Stimulated activated CD4-positive, alpha-beta T cell treated with anti-CD3 and anti-CD28 coated beads, Interleukin-12 subunit alpha, Interleukin-12 subunit beta, amount 100 ng/mL, for 24 hours (primary cell): Measurements from ENCODE around the gene ZNF385B.

ENCODE experiments used
- DNase-seq, 2 experiments: peaks; one replicate each; pipeline ENCODE4 v3.0.0-alpha.2; 2020; ENCODE audit warnings: low read depth in 2 of 2

The ZNF385B gene

GRCh38 chr2:179745635-179746256 lies 115.7 kb downstream of the ZNF385B start:
- no peak for DNase-seq

- DNase-seq = no peak
Observed at GRCh38 chr2:179744401-179744800, 117.0 kb downstream of the ZNF385B start.

GRCh38 chr2:179741317-179741716 lies 120.1 kb downstream of the ZNF385B start:
- DNase-seq = no peak

GRCh38 chr2:179729966-179730365 lies 131.4 kb downstream of the ZNF385B start:
- DNase-seq = no peak

DNA sequence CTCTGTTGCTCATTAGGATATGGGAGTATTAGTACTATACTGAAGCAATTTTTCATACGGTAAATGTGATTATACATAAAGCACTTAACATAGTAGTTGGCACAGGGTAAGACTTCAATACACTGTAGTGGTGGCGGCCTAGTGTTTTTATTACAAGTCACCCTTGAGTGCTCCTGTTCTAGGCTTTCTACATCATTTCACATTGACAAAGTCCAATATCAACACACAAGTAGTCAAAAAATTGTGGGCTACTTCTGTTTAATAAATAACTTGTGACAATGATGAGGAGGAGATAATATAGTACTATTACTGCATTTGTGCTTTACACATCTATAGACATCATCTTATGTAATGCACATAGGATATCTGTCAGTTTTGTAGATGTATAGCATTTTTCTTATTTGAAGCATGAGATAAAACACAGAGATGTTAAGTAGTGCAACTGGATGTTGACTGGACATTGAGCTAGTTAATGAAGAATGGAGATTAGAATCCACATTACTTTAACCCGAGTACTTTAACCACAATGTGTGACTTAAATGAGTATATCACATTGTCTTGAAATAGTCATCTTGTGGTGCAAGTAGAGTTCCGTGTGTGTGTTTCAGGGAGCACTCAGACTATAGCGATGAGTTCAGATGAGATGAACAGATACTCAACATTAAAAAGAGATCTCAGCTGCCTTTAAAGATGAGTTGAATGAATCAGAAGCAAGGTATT lies 134.8 kb downstream of the ZNF385B start:
- no peak for DNase-seq

- no peak for DNase-seq
Observed at GRCh38 chr2:179724403-179724802, 137.0 kb downstream of the ZNF385B start.

DNA sequence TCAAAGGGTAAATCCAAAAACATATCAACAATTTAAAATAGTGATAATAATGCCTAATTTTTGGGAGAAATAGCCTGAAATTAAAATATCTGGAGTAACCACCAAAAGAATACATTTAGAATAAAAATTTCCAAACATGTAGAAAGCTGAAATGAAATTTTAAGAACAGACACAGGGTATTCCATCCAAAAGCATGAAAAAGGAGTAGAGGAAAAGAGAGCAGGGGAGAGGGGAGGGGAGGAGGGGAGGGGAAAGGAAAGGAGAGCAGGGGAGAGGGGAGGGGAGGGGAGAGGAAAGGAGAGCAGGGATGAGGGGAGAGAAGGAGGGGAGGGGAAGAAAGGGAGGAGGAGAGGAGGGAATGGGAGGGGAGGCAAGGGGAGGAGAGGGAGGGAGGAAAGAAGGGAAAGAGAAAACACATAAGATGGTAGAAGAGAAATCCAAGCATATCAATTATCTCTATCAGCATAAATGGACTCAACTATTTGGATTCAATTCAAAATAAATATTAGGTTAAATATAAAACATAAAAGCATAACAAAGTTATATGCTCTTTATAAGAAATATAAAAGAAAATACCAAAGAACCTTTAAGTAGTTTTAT lies 141.1 kb downstream of the ZNF385B start:
- no peak for DNase-seq

DNA sequence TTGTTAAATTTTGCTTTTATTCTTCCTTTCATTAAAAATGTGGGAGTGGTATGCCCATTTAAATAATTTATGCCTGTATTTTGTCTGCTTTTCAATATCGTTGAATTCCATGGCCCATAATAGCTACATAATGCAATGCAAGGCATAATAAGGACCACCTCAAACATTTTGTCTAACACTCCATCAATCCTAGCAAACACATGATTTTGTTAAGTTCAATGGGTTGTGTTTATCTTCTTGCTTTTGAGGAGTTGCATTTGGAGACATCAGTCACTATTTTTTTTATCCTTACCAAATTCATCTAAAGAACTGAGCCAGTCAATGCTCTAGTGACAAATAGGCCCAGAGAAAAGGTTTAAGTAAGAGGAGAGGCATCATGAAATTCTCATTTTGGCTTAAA lies 145.5 kb downstream of the ZNF385B start:
- DNase-seq = no peak

DNA sequence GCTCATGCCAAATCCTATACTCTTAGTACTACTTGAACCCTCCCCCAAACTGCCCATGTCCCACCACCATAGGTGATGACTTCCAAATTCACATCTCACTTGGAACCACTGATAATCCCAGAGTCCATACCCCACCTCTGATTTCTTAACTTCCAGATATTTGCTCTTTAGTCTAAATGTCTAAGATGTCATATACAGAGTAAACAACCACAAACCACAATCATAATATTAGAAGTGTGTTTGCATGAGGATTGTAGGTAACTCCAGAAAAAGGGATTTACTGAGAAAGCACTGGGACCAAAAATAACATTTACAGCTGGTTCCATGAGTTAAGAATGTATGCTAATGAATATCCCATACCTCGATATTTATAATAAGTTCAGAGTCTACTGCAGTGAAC lies 146.2 kb downstream of the ZNF385B start:
- no peak for DNase-seq

DNA sequence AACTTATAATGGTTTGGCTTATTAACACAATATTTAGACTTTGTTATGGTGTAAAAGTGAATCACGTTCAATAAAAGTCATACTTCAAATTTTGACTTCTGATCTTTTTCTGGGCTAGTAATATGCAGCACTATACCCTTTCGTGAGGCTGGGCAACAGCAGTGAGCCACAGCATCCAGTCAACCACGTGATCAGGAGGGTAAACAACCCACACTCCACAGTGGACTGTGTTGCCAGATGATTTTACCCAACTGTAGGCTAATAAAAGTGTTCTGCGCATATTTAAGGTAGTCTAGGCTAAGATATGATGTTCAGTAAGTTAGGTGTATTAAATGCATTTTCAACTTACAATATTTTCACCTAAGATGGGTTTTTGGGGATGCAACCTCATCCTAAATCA lies 148.6 kb downstream of the ZNF385B start:
- DNase-seq = no peak

DNA sequence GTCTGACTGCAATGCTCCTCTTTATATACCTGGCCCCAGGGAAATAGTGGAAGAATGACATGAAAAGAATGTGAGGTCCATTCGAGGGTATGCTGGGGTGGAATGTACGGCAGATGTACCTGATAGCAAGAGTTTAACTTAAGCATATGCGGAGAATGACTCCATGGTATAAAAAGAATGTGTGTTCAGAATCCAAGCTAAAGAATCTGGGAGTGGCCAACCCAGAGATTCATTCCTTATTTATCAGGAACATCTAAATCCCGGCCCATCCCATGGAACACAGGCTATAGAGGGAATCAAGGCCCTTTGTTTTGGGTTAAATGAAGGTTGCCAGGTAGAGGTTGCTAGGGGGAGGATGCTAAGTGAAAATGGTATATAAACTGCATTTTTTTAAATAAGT lies 150.0 kb downstream of the ZNF385B start:
- DNase-seq = no peak

DNA sequence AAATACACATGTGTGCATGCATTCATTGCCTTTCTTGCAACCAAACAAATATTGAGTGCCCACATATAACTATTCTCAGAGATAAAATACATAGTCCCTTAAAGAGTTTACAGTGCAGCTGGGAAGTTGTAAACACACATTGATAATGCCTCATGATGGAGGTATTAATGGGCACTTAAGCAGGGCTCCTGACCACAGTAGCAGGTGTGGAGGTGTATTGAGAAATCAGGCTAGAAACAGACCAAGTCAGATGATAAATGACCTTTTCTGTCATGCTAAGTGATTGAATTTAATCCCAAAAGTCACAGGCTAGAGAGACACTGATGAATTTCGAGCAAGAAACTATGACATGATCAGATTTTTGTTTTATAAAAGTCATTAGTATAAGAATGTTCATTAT lies 157.7 kb downstream of the ZNF385B start:
- DNase-seq = no peak

- no peak for DNase-seq
Observed at GRCh38 chr2:179702912-179703311, 158.5 kb downstream of the ZNF385B start.

DNA sequence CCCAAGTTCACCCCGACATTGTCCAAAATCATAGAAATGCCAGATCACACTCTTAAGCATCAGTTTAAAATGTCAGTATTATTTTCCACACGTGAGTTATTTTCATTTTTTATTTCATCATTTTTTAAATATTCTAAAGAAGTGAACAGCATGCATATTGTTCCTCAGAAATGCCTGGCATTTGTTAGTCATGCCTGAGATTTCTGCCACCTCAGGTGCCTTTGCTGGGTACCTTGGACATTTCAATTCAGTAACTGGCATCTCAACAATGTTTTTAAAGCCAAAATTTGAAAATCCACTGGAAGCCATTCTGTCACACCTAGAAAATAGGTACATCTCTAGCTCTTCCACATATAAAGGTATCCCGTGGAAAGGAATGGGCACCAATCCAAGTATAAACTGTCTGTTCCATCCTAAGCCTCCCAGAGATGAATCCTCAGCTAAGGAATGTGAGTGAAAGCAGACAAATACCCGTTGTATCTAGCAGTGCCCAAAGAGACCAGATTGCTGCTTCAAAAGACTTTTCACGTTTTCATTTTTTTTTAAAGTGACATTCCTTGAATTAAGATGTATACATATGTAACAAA lies 159.8 kb downstream of the ZNF385B start:
- no peak for DNase-seq

DNA sequence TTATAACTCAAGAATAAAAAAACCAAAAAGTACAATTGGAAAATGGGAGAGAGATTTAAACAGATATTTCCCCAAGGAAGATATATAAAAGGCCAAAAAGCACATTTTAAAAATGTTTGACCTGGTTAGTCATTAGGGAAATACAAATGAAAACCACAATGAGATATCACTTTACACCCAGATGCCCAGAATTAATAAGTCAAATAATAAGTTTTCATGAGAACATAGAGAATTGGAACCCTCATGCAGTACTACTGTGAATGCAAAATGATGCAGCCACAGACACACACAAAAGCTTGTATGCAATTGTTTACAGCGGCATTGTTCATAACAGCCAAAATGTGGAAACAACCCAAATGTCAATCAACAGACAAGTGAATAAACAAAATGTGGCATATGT lies 165.9 kb downstream of the ZNF385B start:
- DNase-seq = no peak

DNA sequence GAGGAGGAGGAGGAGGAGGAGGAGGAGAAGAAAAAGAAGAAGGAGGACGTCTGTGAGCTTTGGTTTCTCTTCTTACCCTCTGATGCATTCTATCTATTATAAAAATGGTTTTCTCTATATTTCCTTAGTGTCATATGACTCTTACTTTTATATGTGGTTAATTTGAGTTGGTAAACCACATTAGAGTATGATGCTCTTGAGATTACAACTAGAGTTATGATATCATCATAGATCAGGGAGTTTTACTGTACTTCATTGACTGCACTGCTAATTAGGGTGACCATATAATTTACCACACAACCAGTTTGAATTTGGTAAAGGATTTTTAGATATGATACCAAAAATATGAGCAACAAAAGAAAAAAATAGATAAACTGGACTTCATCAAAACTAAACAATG lies 166.4 kb downstream of the ZNF385B start:
- no peak for DNase-seq

DNA sequence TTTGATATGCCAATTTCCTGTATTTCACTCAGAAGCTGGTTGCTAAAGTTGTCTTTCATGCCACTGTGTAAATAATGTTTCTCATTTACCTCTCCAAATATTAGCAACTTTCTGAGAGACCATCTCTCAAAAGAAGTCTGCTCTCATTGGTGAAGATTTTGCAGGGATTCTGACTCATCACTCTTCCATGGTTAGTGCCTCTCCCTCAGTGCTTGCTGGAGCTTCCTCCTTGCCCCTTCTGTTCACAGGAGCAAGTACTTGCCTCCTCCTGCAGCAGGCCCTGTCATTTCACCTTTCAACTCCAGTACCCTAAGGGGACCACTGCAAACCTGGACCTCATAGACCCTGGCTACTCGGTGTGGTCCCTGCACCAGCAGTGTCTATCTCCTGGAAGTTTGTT lies 168.8 kb downstream of the ZNF385B start:
- no peak for DNase-seq

DNA sequence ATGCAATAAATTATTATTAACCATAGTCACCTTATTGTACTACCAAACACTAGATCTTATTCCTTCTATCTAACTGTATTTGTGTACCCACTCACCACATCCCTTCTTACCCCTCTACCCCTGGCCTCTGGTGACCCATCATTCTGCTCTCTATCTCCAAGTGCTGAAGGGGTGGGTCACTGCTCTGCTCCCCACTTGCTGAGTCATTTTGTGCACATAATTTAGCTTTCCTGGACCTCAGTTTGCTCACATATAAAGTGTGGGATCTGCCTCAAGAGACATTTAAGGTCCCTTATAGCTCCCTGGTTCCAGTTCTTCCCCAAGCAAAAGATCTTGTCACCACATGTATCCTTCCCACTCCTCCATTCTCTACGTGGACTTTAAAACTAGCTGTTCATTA lies 169.4 kb downstream of the ZNF385B start:
- DNase-seq = no peak

DNA sequence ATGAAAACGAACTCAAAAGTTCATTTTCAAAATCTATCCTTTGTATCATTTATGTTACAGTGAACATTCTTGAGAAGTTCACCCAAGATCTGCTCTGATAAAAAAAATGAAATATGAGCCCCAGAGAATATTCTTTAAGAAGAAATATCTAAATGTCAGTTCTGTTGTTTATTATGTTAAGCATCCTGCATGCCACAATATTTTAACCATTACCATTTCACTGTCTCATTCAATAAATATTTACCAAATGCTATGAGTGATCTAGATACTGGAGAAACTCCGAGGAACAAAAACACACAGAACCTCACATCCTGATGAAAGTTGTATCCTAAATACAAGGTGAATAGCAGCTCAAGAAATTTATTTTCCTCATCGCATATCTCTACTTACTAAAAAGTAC lies 170.2 kb downstream of the ZNF385B start:
- no peak for DNase-seq

- no peak for DNase-seq
Observed at GRCh38 chr2:179686718-179687342, 174.6 kb downstream of the ZNF385B start.

- DNase-seq = no peak
Observed at GRCh38 chr2:179686069-179686468, 175.3 kb downstream of the ZNF385B start.

DNA sequence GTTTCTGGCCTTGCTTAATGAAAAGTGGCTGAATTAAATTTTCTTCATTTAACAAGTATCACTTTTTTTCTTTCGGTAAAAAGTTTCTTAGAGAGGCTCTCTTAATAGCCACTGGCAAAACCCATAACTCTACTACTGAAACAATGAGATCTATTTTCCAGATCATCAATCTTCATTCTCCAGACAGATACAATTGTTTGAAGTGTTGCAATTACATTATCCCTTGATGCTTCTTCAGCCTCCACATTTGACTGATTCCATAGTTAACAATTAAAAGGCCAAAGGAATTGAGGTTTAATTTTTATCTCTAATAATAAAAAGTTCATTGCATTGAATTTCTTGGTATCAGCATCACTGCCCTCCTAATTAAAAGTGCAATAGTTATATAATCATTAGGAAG lies 176.3 kb downstream of the ZNF385B start:
- no peak for DNase-seq

DNA sequence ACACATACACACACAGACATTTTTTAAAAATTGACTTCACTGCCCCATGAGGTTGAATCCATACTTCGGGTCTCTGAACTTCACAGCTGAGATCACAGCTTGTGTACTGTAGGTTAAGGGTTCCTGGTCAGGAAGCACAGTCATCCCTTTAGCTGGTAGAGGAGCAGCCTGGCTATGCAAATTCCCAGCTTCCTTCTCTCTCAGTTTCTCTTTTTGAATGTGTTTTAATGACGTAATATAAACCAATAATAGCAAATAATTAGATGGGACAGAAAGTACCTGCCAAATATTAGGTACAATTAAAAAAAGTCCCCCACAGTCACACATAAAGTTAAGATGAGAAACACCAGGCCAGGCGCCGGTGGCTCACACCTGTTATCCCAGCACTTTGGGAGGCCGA lies 178.7 kb downstream of the ZNF385B start:
- no peak for DNase-seq
